T-cell (primary cell): Measurements from ENCODE around the gene ANKRD28. TPM values are rescaled to one million over a fixed set of nuclear protein-coding genes. Genes with fewer than 3 reads are reported as not detected.

Experiments used
- ATAC-seq, 4 experiments: fragments of 200-7000 bp in 3 of 4; fragments of 150-1000 bp in 1 of 4; cut with Tn5 transposase; replicated peaks in 1 of 4; 1 replicate in 3 of 4; 2 replicates in 1 of 4; pipeline ENCODE4 v1.10.0; 2021; ENCODE audit warnings: moderate library complexity in 3 of 4, mild to moderate bottlenecking in 2 of 4, moderate number of reproducible peaks in 1 of 4
- CTCF ChIA-PET, 2 donors: fragments of 300-600 bp; sonication (Branson Sonifier 250); formaldehyde crosslinking; loops; one replicate each; lab custom pipeline; 2022; ENCODE audit warnings: antibody characterized with exemption in 2 of 2; lab: Charles Lee
- POLR2A ChIA-PET, 2 donors: fragments of 300-600 bp; sonication (Branson Sonifier 250); formaldehyde crosslinking; loops; one replicate each; lab custom pipeline; 2022; ENCODE audit warnings: antibody characterized with exemption in 2 of 2; lab: Charles Lee
- DNase-seq, 35 experiments: peaks; one replicate each; pipeline versions ENCODE4 v3.0.0 to v3.0.0-alpha.2; 2013 to 2023
- H3K27ac ChIP-seq: one replicate; pipeline ENCODE4 v1.5.1; 2013; ENCODE audit warnings: low read length
- H3K27me3 ChIP-seq, 2 experiments: replicated peaks in 1 of 2; 1 replicate in 1 of 2; 2 replicates in 1 of 2; pipeline versions ENCODE4 v1.6.1 to v1.7.0; 2013; ENCODE audit warnings: low read length in 1 of 2, mixed read lengths in 1 of 2; ENCODE audit not compliant: control insufficient read depth in 2 of 2, insufficient read depth in 2 of 2; ENCODE audit errors: extremely low read depth in 1 of 2
- H3K36me3 ChIP-seq, 2 donors: 1 replicate in 1 of 2; 2 replicates in 1 of 2; pipeline versions ENCODE4 v1.6.1 to v1.7.0; 2013; ENCODE audit warnings: low read length in 1 of 2; ENCODE audit not compliant: control insufficient read depth in 2 of 2, insufficient read depth in 1 of 2; ENCODE audit errors: extremely low read depth in 1 of 2
- H3K4me1 ChIP-seq, 2 experiments: 1 replicate in 1 of 2; 2 replicates in 1 of 2; pipeline versions ENCODE4 v1.6.1 to v1.7.0; 2013; ENCODE audit warnings: low read length in 2 of 2, mixed read lengths in 1 of 2; ENCODE audit not compliant: insufficient read depth in 2 of 2, control insufficient read depth in 1 of 2; ENCODE audit errors: extremely low read depth in 1 of 2
- H3K4me3 ChIP-seq, 2 donors: 1 replicate in 1 of 2; 2 replicates in 1 of 2; pipeline versions ENCODE4 v1.5.1 to v1.7.0; 2013; ENCODE audit warnings: mild to moderate bottlenecking in 2 of 2, low read length in 1 of 2, moderate library complexity in 1 of 2; ENCODE audit not compliant: control insufficient read depth in 1 of 2; ENCODE audit errors: extremely low read depth in 1 of 2
- H3K9me3 ChIP-seq: 2 replicates; pipeline ENCODE4 v1.7.0; 2013
- H3K27ac Mint-ChIP-seq, 2 donors: one replicate each; pipeline ENCODE4 v1.8.0; 2020 to 2021; ENCODE audit warnings: mild to moderate bottlenecking in 2 of 2, mixed read lengths in 2 of 2
- H3K27me3 Mint-ChIP-seq, 2 donors: one replicate each; pipeline ENCODE4 v1.8.0; 2021 to 2022; ENCODE audit warnings: mixed read lengths in 2 of 2
- H3K36me3 Mint-ChIP-seq: one replicate; pipeline ENCODE4 v1.8.0; 2021; ENCODE audit warnings: mixed read lengths
- H3K4me1 Mint-ChIP-seq, 3 donors: one replicate each; pipeline ENCODE4 v1.8.0; 2020 to 2022; ENCODE audit warnings: mixed read lengths in 3 of 3, mild to moderate bottlenecking in 1 of 3
- H3K4me3 Mint-ChIP-seq, 3 donors: one replicate each; pipeline ENCODE4 v1.8.0; 2020 to 2022; ENCODE audit warnings: mild to moderate bottlenecking in 3 of 3, mixed read lengths in 3 of 3, moderate library complexity in 3 of 3
- H3K9me3 Mint-ChIP-seq, 3 donors: one replicate each; pipeline ENCODE4 v1.8.0; 2020 to 2022; ENCODE audit warnings: mixed read lengths in 3 of 3
- WGBS: methylation state at CpG from one replicate; pipeline ENCODE4 v1.1.5; 2013; ENCODE audit warnings: missing lambda C conversion rate; ENCODE audit not compliant: insufficient coverage; 5-methylcytosine and 5-hydroxymethylcytosine counted together
- total RNA-seq, 35 experiments: library from RNA in 6 of 35; stranded (reverse) in 6 of 35; fragments of 120-200 nt in 1 of 35; gene quantifications; one replicate each; pipeline versions ENCODE4 v1.2.1 to v1.2.4 and lab custom pipeline; 2013 to 2026

Gene ANKRD28
- total RNA-seq, 5 donors from 2014 or later (not counting 1 experiment from before 2014, with no cell fraction given), result 30.1 to 67.6 (median 39.0) TPM

- no peaks in the 10 kb centered on the region for H3K36me3 ChIP-seq
- no peaks in the 10 kb centered on the region for H3K27me3 ChIP-seq
- WGBS, result 100% methylated on average over 1 of the region's 2 CpGs
- ATAC-seq (no peak), DNase-seq (no peak)
- CTCF ChIA-PET, result no interaction called here
- H3K9me3 ChIP-seq, result peaks cover 4% of the 10 kb centered on the region
- no peak overlapping the region for H3K4me3 ChIP-seq
- POLR2A ChIA-PET, result no interaction called here
- H3K9me3 Mint-ChIP-seq, result peaks cover 13 to 41% (median 33%) of the 10 kb centered on the region in 3 donors
- no peaks in the 10 kb centered on the region for H3K4me1 ChIP-seq
- H3K4me3 Mint-ChIP-seq, result no peak overlapping the region
- no peaks in the 10 kb centered on the region for H3K27me3 Mint-ChIP-seq
- no peak overlapping the region for H3K27ac ChIP-seq
- H3K27ac Mint-ChIP-seq, result no peak overlapping the region
- peaks cover 31 to 63% (median 34%) of the 10 kb centered on the region in 3 donors for H3K4me1 Mint-ChIP-seq
- H3K36me3 Mint-ChIP-seq, result peaks cover 41% of the 10 kb centered on the region
Measured at GRCh38 chr3:15839568-15839967, 41.8 kb upstream of the ANKRD28 start.

GRCh38 chr3:15831927-15832326, 34.1 kb upstream of the ANKRD28 start:
- no peak overlapping the region for H3K4me3 Mint-ChIP-seq
- Histone ChIP-seq H3K4me1 (no peaks in the 10 kb centered on the region), H3K36me3 (no peaks in the 10 kb centered on the region), H3K4me3 (no peak overlapping the region), H3K9me3 (no peaks in the 10 kb centered on the region), H3K27ac (no peak overlapping the region), H3K27me3 (no peaks in the 10 kb centered on the region)
- ATAC-seq (no peak), DNase-seq (no peak)
- CTCF ChIA-PET, result interaction anchor here in 1 of 2 donors (0.7 kb wide), 1 partner anchor 35 kb away, joined by 4 read pairs; no protein-coding TSS in a partner anchor
- H3K4me1 Mint-ChIP-seq, result peaks cover 29 to 56% (median 35%) of the 10 kb centered on the region in 3 donors
- no peaks in the 10 kb centered on the region for H3K27me3 Mint-ChIP-seq
- no peak overlapping the region for H3K27ac Mint-ChIP-seq
- H3K9me3 Mint-ChIP-seq, result no peaks in the 10 kb centered on the region
- no CpG with 5 or more reads among the region's 1 CpG for WGBS
- peaks cover 6% of the 10 kb centered on the region for H3K36me3 Mint-ChIP-seq
- POLR2A ChIA-PET, result no interaction called here

GRCh38 chr3:15825016-15825415, 27.2 kb upstream of the ANKRD28 start:
- H3K4me3 Mint-ChIP-seq, result no peak overlapping the region
- H3K4me1 Mint-ChIP-seq, result peaks cover 55 to 64% (median 61%) of the 10 kb centered on the region in 3 donors
- ChIA-PET POLR2A (no interaction called here), CTCF (no interaction called here)
- ATAC-seq (no peak), DNase-seq (no peak)
- H3K36me3 Mint-ChIP-seq, result no peaks in the 10 kb centered on the region
- Histone ChIP-seq H3K36me3 (no peaks in the 10 kb centered on the region), H3K4me3 (no peak overlapping the region), H3K27ac (no peak overlapping the region), H3K4me1 (peaks cover 0 to 2% of the 10 kb centered on the region in 2 experiments), H3K27me3 (no peaks in the 10 kb centered on the region), H3K9me3 (no peaks in the 10 kb centered on the region)
- no peaks in the 10 kb centered on the region for H3K27me3 Mint-ChIP-seq
- WGBS, result no CpG with 5 or more reads among the region's 4 CpGs
- H3K27ac Mint-ChIP-seq, result no peak overlapping the region
- H3K9me3 Mint-ChIP-seq, result no peaks in the 10 kb centered on the region

GRCh38 chr3:15823092-15823491, 25.3 kb upstream of the ANKRD28 start:
- H3K9me3 Mint-ChIP-seq, result no peaks in the 10 kb centered on the region
- DNase-seq, result no peak
- H3K27ac ChIP-seq, result no peak overlapping the region
- H3K4me3 ChIP-seq, result no peak overlapping the region
- H3K27me3 Mint-ChIP-seq, result no peaks in the 10 kb centered on the region
- no peak overlapping the region for H3K27ac Mint-ChIP-seq
- H3K4me1 ChIP-seq, result peaks cover 0 to 2% of the 10 kb centered on the region in 2 experiments
- no peaks in the 10 kb centered on the region for H3K36me3 Mint-ChIP-seq
- H3K4me3 Mint-ChIP-seq, result no peak overlapping the region
- H3K4me1 Mint-ChIP-seq, result peaks cover 70 to 72% (median 72%) of the 10 kb centered on the region in 3 donors
- WGBS, result 92% methylated on average over 2 of the region's 7 CpGs
- H3K9me3 ChIP-seq, result no peaks in the 10 kb centered on the region
- CTCF ChIA-PET, result interaction anchor here (0.6 to 0.7 kb wide), 3 partner anchors 72 to 355 kb away, joined by 3 to 4 read pairs (median 3); no protein-coding TSS in a partner anchor
- ATAC-seq, result no peak
- H3K27me3 ChIP-seq, result no peaks in the 10 kb centered on the region
- POLR2A ChIA-PET, result interaction anchor here (0.6 to 0.7 kb wide), 2 partner anchors 12 to 215 kb away, joined by 3 to 5 read pairs; no protein-coding TSS in a partner anchor
- H3K36me3 ChIP-seq, result no peaks in the 10 kb centered on the region

GRCh38 chr3:15822281-15822680, 24.5 kb upstream of the ANKRD28 start:
- ChIA-PET CTCF (interaction anchor here in 1 of 2 donors (0.7 kb wide), 2 partner anchors 220 to 356 kb away, joined by 3 read pairs; no protein-coding TSS in a partner anchor), POLR2A (interaction anchor here (0.6 to 1.0 kb wide), 3 partner anchors 10 to 214 kb away, joined by 3 to 5 read pairs (median 3); no protein-coding TSS in a partner anchor)
- Histone ChIP-seq H3K9me3 (no peaks in the 10 kb centered on the region), H3K27ac (no peak overlapping the region), H3K36me3 (no peaks in the 10 kb centered on the region), H3K27me3 (no peaks in the 10 kb centered on the region), H3K4me3 (no peak overlapping the region), H3K4me1 (peaks cover 0 to 2% of the 10 kb centered on the region in 2 experiments)
- no peak overlapping the region for H3K4me3 Mint-ChIP-seq
- no CpG with 5 or more reads among the region's 2 CpGs for WGBS
- peaks cover 69 to 74% (median 70%) of the 10 kb centered on the region in 3 donors for H3K4me1 Mint-ChIP-seq
- no peak overlapping the region for H3K27ac Mint-ChIP-seq
- no peaks in the 10 kb centered on the region for H3K36me3 Mint-ChIP-seq
- H3K9me3 Mint-ChIP-seq, result no peaks in the 10 kb centered on the region
- no peaks in the 10 kb centered on the region for H3K27me3 Mint-ChIP-seq
- DNase-seq, result no peak
- ATAC-seq, result no peak

GRCh38 chr3:15820911-15821310, 23.1 kb upstream of the ANKRD28 start:
- H3K9me3 ChIP-seq, result no peaks in the 10 kb centered on the region
- H3K4me3 ChIP-seq, result no peak overlapping the region
- no peak for ATAC-seq
- Mint-ChIP-seq H3K4me3 (no peak overlapping the region), H3K4me1 (peaks cover 71 to 75% (median 73%) of the 10 kb centered on the region in 3 donors), H3K27ac (no peak overlapping the region), H3K9me3 (no peaks in the 10 kb centered on the region), H3K27me3 (no peaks in the 10 kb centered on the region), H3K36me3 (no peaks in the 10 kb centered on the region)
- no peak for DNase-seq
- ChIA-PET CTCF (interaction anchor here in 1 of 2 donors (0.8 kb wide), 1 partner anchor 9 kb away, joined by 5 read pairs; no protein-coding TSS in a partner anchor), POLR2A (no interaction called here)
- no peaks in the 10 kb centered on the region for H3K27me3 ChIP-seq
- no CpG with 5 or more reads among the region's 2 CpGs for WGBS
- no peak overlapping the region for H3K27ac ChIP-seq
- H3K4me1 ChIP-seq, result peaks cover 2 to 5% of the 10 kb centered on the region in 2 experiments
- no peaks in the 10 kb centered on the region for H3K36me3 ChIP-seq
